SKM-1 (cell line): ENCODE results near the gene INIP.

Experiments used
- DNase-seq: peaks from one replicate; lab custom pipeline; 2025; ENCODE audit not compliant: unreplicated experiment; lab: John Stamatoyannopoulos, UW

The INIP gene

GRCh38 chr9:112717661-112718331, at the start of gene INIP:
TSS of gene INIP (minus strand) at chr9:112718117. CDS start at chr9:112716485, 1,632 bp downstream.
- peak; percentile 40 for DNase-seq

GRCh38 chr9:112765281-112765680, 47.4 kb upstream of the INIP start:
- DNase-seq: no peak

- no peak for DNase-seq
These were observed 46.9 kb upstream of the INIP start for GRCh38 chr9:112764837-112765236.

GRCh38 chr9:112764344-112764743, 46.4 kb upstream of the INIP start:
- no peak for DNase-seq

- DNase-seq: no peak
These were observed 45.0 kb upstream of the INIP start for GRCh38 chr9:112762726-112763518.

GRCh38 chr9:112761912-112762655, 44.2 kb upstream of the INIP start:
- DNase-seq: no peak

- no peak for DNase-seq
These were observed 42.9 kb upstream of the INIP start for GRCh38 chr9:112760821-112761220.

GRCh38 chr9:112757940-112758339, 40.0 kb upstream of the INIP start:
- DNase-seq: no peak

- DNase-seq: no peak
These were observed 39.5 kb upstream of the INIP start for GRCh38 chr9:112757282-112757883.

- DNase-seq: no peak
These were observed 37.8 kb upstream of the INIP start for GRCh38 chr9:112755675-112756074.

- no peak for DNase-seq
These were observed 37.1 kb upstream of the INIP start for GRCh38 chr9:112755016-112755427.

GRCh38 chr9:112754578-112754977, 36.7 kb upstream of the INIP start:
- no peak for DNase-seq

GRCh38 chr9:112753725-112754124, 35.8 kb upstream of the INIP start:
- DNase-seq: no peak

GRCh38 chr9:112752334-112753125, 34.6 kb upstream of the INIP start:
- no peak for DNase-seq

GRCh38 chr9:112751056-112751795, 33.3 kb upstream of the INIP start:
- DNase-seq: no peak

GRCh38 chr9:112750764-112751055, 32.8 kb upstream of the INIP start:
- no peak for DNase-seq

GRCh38 chr9:112750016-112750763, 32.3 kb upstream of the INIP start, which contains the start of gene SNX30:
TSS of gene SNX30 (plus strand) at chr9:112750760. CDS start at chr9:112751002, 242 bp downstream.
- DNase-seq: peak; percentile 18

GRCh38 chr9:112747094-112747493, 29.2 kb upstream of the INIP start:
- no peak for DNase-seq

GRCh38 chr9:112744177-112744576, 26.3 kb upstream of the INIP start:
- DNase-seq: no peak
